ENCODE data around the gene ANKMY1.

ANKMY1 gene

GRCh38 chr2:240431661-240432424 lies 125.9 kb downstream of the ANKMY1 start:
- no peak for DNase-seq

DNA sequence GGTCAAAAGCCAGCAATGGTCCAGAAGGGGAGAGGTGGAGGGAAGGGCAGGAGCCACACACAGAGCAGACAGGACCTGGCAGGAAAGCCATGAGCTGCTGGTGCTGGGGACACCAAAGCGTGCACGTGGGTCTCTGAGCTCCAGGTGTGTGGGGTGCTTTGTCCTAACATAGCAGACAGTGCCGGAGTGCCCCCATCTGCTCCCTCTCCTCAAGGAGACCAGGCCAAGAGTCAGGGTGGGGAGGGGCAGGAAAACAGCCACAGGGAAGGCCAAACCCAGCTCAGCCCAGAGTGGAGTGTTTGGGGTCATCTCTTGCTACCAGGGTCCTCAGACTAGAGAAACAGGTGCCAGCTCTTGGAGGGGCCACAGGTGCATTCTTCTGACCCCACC lies 126.5 kb downstream of the ANKMY1 start:
- DNase-seq, result no peak

GRCh38 chr2:240430595-240430994 lies 127.2 kb downstream of the ANKMY1 start:
- no peak for DNase-seq

DNA sequence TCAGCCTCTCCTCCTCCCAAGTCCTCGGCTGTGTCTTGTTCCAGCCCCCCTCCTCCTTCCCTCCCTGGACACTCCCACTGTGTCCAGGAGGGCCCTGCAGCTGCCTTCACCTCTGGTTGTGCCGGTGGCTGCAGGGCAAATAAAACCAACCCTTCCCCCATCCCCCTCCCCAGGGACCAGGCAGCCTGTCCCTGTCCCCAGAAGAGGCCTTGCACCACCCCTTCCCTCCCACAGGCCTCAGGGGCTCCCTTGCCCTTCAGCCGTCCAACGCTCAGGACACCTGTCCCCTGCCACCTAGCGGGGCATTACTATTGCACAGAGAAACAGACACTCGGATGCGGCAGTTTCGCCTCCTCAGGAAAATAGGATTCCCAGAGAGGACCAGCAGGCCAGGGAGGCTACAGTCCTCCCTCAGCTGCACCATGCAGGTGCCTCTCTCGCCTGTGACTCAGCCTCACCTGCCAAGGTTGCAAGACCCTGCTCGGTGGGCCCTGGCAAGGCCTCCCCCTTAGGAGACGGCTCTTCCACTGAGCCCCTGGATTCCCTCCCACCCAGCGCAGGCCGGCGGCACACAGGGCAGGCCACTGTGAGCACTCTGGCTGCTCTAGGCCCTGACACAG lies 127.8 kb downstream of the ANKMY1 start:
- DNase-seq, result no peak

All from stimulated activated naive CD4-positive, alpha-beta T cell treated with Interleukin-2 at 50 U/mL for 16 hours (primary cell).